ENCODE results near the gene HADHA.

Gene HADHA

DNA sequence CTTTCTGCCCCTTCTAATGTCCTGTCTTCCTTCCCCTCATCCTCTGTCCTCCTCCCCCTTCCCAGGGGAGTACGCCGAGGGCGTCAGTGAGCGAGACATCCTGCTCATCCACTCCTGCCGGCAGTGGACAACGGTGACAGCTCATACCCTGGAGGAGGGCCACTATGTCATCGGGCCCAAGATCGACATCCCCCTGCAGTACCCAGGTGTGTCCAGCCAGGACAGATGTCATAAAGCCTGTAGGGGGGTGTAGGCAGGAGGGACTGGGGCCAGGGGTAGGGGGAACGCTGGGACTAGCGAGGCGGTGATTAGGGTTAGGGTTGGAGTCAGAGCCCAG lies 68.2 kb downstream of the HADHA start:
- Histone ChIP-seq H3K27me3 (ENCODE audit: control insufficient read depth, insufficient read depth, low read length) (peaks cover 46% of the 10 kb centered on the region), H3K36me3 (ENCODE audit: control insufficient read depth, insufficient read depth, low read length) (no peaks in the 10 kb centered on the region), H3K4me3 (ENCODE audit: low read length) (no peak overlapping the region), H3K9ac (ENCODE audit: low read length) (no peak overlapping the region), H3K9me3 (ENCODE audit: control insufficient read depth, low read length) (no peaks in the 10 kb centered on the region), H3K4me1 (ENCODE audit: control insufficient read depth, insufficient read depth, low read length) (peaks cover 6% of the 10 kb centered on the region)

GRCh38 chr2:26175466-26176278 lies 68.8 kb downstream of the HADHA start:
- no peaks in the 10 kb centered on the region for H3K9me3 ChIP-seq (ENCODE audit: control insufficient read depth, low read length)
- no peak overlapping the region for H3K9ac ChIP-seq (ENCODE audit: low read length)
- no peaks in the 10 kb centered on the region for H3K36me3 ChIP-seq (ENCODE audit: control insufficient read depth, insufficient read depth, low read length)
- H3K4me1 ChIP-seq (ENCODE audit: control insufficient read depth, insufficient read depth, low read length): peaks cover 6% of the 10 kb centered on the region
- no peak overlapping the region for H3K4me3 ChIP-seq (ENCODE audit: low read length)
- H3K27me3 ChIP-seq (ENCODE audit: control insufficient read depth, insufficient read depth, low read length): peaks cover 46% of the 10 kb centered on the region

- peaks cover 6% of the 10 kb centered on the region for H3K4me1 ChIP-seq (ENCODE audit: control insufficient read depth, insufficient read depth, low read length)
- H3K9me3 ChIP-seq (ENCODE audit: control insufficient read depth, low read length): no peaks in the 10 kb centered on the region
- H3K4me3 ChIP-seq (ENCODE audit: low read length): no peak overlapping the region
- H3K27me3 ChIP-seq (ENCODE audit: control insufficient read depth, insufficient read depth, low read length): peaks cover 46% of the 10 kb centered on the region
- no peak overlapping the region for H3K9ac ChIP-seq (ENCODE audit: low read length)
- no peaks in the 10 kb centered on the region for H3K36me3 ChIP-seq (ENCODE audit: control insufficient read depth, insufficient read depth, low read length)
These were observed 69.6 kb downstream of the HADHA start for GRCh38 chr2:26174691-26175465.

- Histone ChIP-seq H3K27me3 (ENCODE audit: control insufficient read depth, insufficient read depth, low read length) (peaks cover 39% of the 10 kb centered on the region), H3K4me3 (ENCODE audit: low read length) (no peak overlapping the region)
These were observed 70.5 kb downstream of the HADHA start for GRCh38 chr2:26173776-26174482.

GRCh38 chr2:26172871-26173775 lies 71.3 kb downstream of the HADHA start, which contains the start of gene GAREM2:
Gene GAREM2 (plus strand): TSS chr2:26173088. CDS start chr2:26173221, 133 bp downstream.
- Histone ChIP-seq H3K27me3 (ENCODE audit: control insufficient read depth, insufficient read depth, low read length) (peaks cover 39% of the 10 kb centered on the region), H3K9me3 (ENCODE audit: control insufficient read depth, low read length) (no peaks in the 10 kb centered on the region), H3K9ac (ENCODE audit: low read length) (no peak within 1 kb of the TSS), H3K4me3 (ENCODE audit: low read length) (no peak within 1 kb of the TSS), H3K36me3 (ENCODE audit: control insufficient read depth, insufficient read depth, low read length) (no peaks in the 10 kb centered on the region), H3K4me1 (ENCODE audit: control insufficient read depth, insufficient read depth, low read length) (no peaks in the 10 kb centered on the region)

More at GRCh38 chr2:26173776-26174482, 70.5 kb downstream of the HADHA start:
- Histone ChIP-seq H3K4me1 (ENCODE audit: control insufficient read depth, insufficient read depth, low read length) (no peaks in the 10 kb centered on the region), H3K9ac (ENCODE audit: low read length) (no peak overlapping the region), H3K36me3 (ENCODE audit: control insufficient read depth, insufficient read depth, low read length) (no peaks in the 10 kb centered on the region), H3K9me3 (ENCODE audit: control insufficient read depth, low read length) (no peaks in the 10 kb centered on the region)

DNA sequence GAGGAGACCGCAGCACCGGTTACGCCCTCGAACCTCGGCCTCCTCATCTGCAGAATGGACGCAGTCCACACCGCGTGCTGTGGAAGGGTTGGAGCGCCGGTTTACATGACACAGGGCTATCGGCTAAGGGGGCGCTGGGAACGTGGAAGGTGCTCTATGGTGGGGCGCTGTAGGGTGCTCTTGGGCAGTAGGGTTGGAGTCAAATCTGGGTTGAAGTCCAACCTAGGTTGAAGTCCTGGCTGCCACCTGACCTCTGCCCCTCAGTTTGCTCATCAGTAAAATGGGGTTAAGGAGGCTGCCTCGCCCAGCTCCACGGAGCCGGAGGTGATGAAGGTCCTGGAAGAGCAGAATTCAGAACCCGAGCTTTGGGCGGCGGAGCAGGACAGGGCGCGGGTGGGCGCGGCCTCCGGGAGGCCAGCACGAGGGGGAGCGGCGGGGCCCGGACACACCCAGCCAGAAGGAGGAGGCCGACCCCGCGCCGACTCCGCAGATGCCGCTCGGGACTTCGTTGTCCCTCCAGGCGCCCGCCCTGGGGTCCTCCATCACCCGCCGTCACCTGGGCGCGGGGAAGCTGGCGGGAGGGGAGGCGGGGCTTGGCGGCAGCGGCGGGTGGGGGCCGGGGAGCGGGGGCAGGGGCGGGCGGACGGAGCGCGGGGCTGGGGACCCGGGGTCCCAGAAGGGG lies 72.1 kb downstream of the HADHA start:
- H3K4me3 ChIP-seq (ENCODE audit: low read length): no peak overlapping the region
- no peaks in the 10 kb centered on the region for H3K36me3 ChIP-seq (ENCODE audit: control insufficient read depth, insufficient read depth, low read length)
- no peaks in the 10 kb centered on the region for H3K9me3 ChIP-seq (ENCODE audit: control insufficient read depth, low read length)
- H3K27me3 ChIP-seq (ENCODE audit: control insufficient read depth, insufficient read depth, low read length): peaks cover 37% of the 10 kb centered on the region
- H3K4me1 ChIP-seq (ENCODE audit: control insufficient read depth, insufficient read depth, low read length): no peaks in the 10 kb centered on the region
- H3K9ac ChIP-seq (ENCODE audit: low read length): no peak overlapping the region

- H3K4me3 ChIP-seq (ENCODE audit: low read length): no peak overlapping the region
- no peaks in the 10 kb centered on the region for H3K4me1 ChIP-seq (ENCODE audit: control insufficient read depth, insufficient read depth, low read length)
- no peaks in the 10 kb centered on the region for H3K36me3 ChIP-seq (ENCODE audit: control insufficient read depth, insufficient read depth, low read length)
- peaks cover 33% of the 10 kb centered on the region for H3K27me3 ChIP-seq (ENCODE audit: control insufficient read depth, insufficient read depth, low read length)
- H3K9ac ChIP-seq (ENCODE audit: low read length): no peak overlapping the region
- H3K9me3 ChIP-seq (ENCODE audit: control insufficient read depth, low read length): no peaks in the 10 kb centered on the region
These were observed 73.6 kb downstream of the HADHA start for GRCh38 chr2:26170795-26171194.

DNA sequence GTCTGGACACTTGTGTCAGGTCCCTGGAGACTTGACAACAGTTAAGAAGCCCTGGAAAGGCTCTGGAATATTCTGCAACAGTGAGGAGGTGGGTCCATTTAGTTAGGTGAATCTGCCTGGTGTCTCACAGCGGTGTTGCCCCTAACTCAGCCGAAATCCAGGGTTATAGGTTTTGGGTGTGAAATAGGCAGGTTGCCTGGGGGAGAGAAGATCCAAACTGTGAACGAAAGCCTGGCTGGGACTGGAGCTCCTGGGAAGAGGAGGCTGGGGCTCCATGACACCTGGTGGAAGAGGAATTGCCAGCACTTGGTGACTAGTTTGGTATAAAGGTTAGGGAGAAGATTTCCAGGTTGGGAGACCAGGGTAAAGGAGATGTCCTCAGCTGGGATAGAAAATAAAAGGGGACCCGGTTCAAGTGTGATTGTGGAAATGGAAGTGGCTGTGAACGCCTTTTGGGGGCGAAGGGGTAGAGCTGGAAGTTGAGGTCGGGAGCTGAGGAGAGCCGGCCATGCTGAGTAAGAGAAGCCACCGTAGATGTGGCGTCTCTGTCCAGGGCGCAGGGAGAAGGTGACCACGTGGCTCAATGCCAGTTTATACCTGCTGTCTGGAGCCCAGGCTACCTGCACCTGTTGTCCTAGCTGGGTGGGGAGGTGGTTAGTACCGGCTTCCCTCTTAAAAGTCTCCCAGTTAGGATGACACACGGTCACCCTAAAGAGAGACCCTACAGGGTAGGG lies 74.6 kb downstream of the HADHA start:
- Histone ChIP-seq H3K27me3 (ENCODE audit: control insufficient read depth, insufficient read depth, low read length) (peaks cover 24% of the 10 kb centered on the region), H3K4me1 (ENCODE audit: control insufficient read depth, insufficient read depth, low read length) (no peaks in the 10 kb centered on the region), H3K9ac (ENCODE audit: low read length) (no peak overlapping the region), H3K36me3 (ENCODE audit: control insufficient read depth, insufficient read depth, low read length) (no peaks in the 10 kb centered on the region), H3K4me3 (ENCODE audit: low read length) (no peak overlapping the region), H3K9me3 (ENCODE audit: control insufficient read depth, low read length) (no peaks in the 10 kb centered on the region)

- no peaks in the 10 kb centered on the region for H3K4me1 ChIP-seq (ENCODE audit: control insufficient read depth, insufficient read depth, low read length)
- no peak overlapping the region for H3K4me3 ChIP-seq (ENCODE audit: low read length)
- no peaks in the 10 kb centered on the region for H3K36me3 ChIP-seq (ENCODE audit: control insufficient read depth, insufficient read depth, low read length)
- H3K9me3 ChIP-seq (ENCODE audit: control insufficient read depth, low read length): no peaks in the 10 kb centered on the region
- H3K9ac ChIP-seq (ENCODE audit: low read length): no peak overlapping the region
- peaks cover 17% of the 10 kb centered on the region for H3K27me3 ChIP-seq (ENCODE audit: control insufficient read depth, insufficient read depth, low read length)
These were observed 75.2 kb downstream of the HADHA start for GRCh38 chr2:26169226-26169625.

GRCh38 chr2:26168785-26169184 lies 75.6 kb downstream of the HADHA start:
- no peak overlapping the region for H3K4me3 ChIP-seq (ENCODE audit: low read length)

More at GRCh38 chr2:26168785-26169184, 75.6 kb downstream of the HADHA start:
- H3K9me3 ChIP-seq (ENCODE audit: control insufficient read depth, low read length): no peaks in the 10 kb centered on the region
- no peaks in the 10 kb centered on the region for H3K36me3 ChIP-seq (ENCODE audit: control insufficient read depth, insufficient read depth, low read length)
- H3K9ac ChIP-seq (ENCODE audit: low read length): no peak overlapping the region
- H3K4me1 ChIP-seq (ENCODE audit: control insufficient read depth, insufficient read depth, low read length): no peaks in the 10 kb centered on the region
- H3K27me3 ChIP-seq (ENCODE audit: control insufficient read depth, insufficient read depth, low read length): peaks cover 13% of the 10 kb centered on the region
